B cell (primary cell): ENCODE measurements around the gene OR1A2. TPM values are rescaled to one million over a fixed set of nuclear protein-coding genes. Genes with fewer than 3 reads are reported as not detected.
"Not testable (repeated sequence)": the region's sequence is repeated elsewhere in the genome, so short reads cannot be mapped to it uniquely, and the experiment has no call there.

ENCODE experiments used
- ATAC-seq: fragments of 200-7000 bp; cut with Tn5 transposase; one replicate; pipeline ENCODE4 v1.10.0; 2021; ENCODE audit warnings: low read depth, mild to moderate bottlenecking, moderate number of reproducible peaks, moderate library complexity
- CTCF ChIA-PET: fragments of 350-600 bp; sonication (Branson Sonifier 250); formaldehyde crosslinking; loops from one replicate; lab custom pipeline; 2021; ENCODE audit warnings: antibody characterized with exemption, inconsistent platforms; lab: Charles Lee
- POLR2A ChIA-PET: fragments of 350-600 bp; sonication (Branson Sonifier 250); formaldehyde crosslinking; loops from one replicate; lab custom pipeline; 2021; ENCODE audit warnings: antibody characterized with exemption; lab: Charles Lee
- DNase-seq: peaks from one replicate; pipeline ENCODE4 v3.0.0; 2013
- H2AFZ ChIP-seq: 2 replicates; pipeline ENCODE4 v1.6.1; 2012; ENCODE audit warnings: mild to moderate bottlenecking, low read depth, low read length; ENCODE audit not compliant: insufficient read depth, poor library complexity, severe bottlenecking
- H3K27ac ChIP-seq, 2 donors: 1 replicate in 1 of 2; 2 replicates in 1 of 2; pipeline ENCODE4 v1.5.1; 2012 to 2013; ENCODE audit warnings: low read length in 2 of 2, mild to moderate bottlenecking in 2 of 2, moderate library complexity in 1 of 2
- H3K27me3 ChIP-seq, 4 experiments: fragments of 200-600 bp in 1 of 4; sonication (generic) in 1 of 4; replicated peaks in 1 of 4; 1 replicate in 2 of 4; 2 replicates in 2 of 4; pipeline versions ENCODE4 v1.6.1 to v1.7.0; 2013 to 2016; ENCODE audit warnings: low read length in 3 of 4, mild to moderate bottlenecking in 2 of 4, mixed read lengths in 1 of 4, moderate library complexity in 1 of 4; ENCODE audit not compliant: insufficient read depth in 4 of 4, control insufficient read depth in 3 of 4; ENCODE audit errors: control extremely low read depth in 1 of 4
- H3K36me3 ChIP-seq, 2 experiments: replicated peaks in 1 of 2; 1 replicate in 1 of 2; 2 replicates in 1 of 2; pipeline versions ENCODE4 v1.6.1 to v1.7.1; 2013; ENCODE audit warnings: low read length in 1 of 2; ENCODE audit not compliant: insufficient read depth in 2 of 2, control insufficient read depth in 1 of 2; ENCODE audit errors: control extremely low read depth in 1 of 2, extremely low read depth in 1 of 2
- H3K4me1 ChIP-seq, 2 donors: fragments of 200-600 bp in 1 of 2; sonication (generic) in 1 of 2; 1 replicate in 1 of 2; 2 replicates in 1 of 2; pipeline versions ENCODE4 v1.5.1 to v1.6.1; 2013 to 2017; ENCODE audit warnings: low read length in 2 of 2; ENCODE audit not compliant: control insufficient read depth in 2 of 2, insufficient read depth in 2 of 2
- H3K4me2 ChIP-seq: replicated peaks from 2 replicates; pipeline ENCODE3; 2012; ENCODE audit warnings: mild to moderate bottlenecking, low read depth, low read length; ENCODE audit not compliant: poor library complexity, severe bottlenecking
- H3K4me3 ChIP-seq, 5 experiments: fragments of 200-600 bp in 1 of 5; sonication (generic) in 1 of 5; 1 replicate in 3 of 5; 2 replicates in 2 of 5; pipeline versions ENCODE4 v1.5.1 to v1.7.0; 2011 to 2016; ENCODE audit warnings: low read length in 4 of 5, mild to moderate bottlenecking in 4 of 5, low read depth in 2 of 5, control low read depth in 1 of 5, moderate library complexity in 1 of 5; ENCODE audit not compliant: insufficient read depth in 1 of 5; ENCODE audit errors: control extremely low read depth in 1 of 5, extremely low read depth in 1 of 5
- H3K79me2 ChIP-seq: fragments of 200-600 bp; sonication (generic); one replicate; pipeline ENCODE4 v1.6.0; 2016; ENCODE audit warnings: low read length; ENCODE audit not compliant: control insufficient read depth, insufficient read depth
- H3K9ac ChIP-seq: fragments of 200-600 bp; sonication (generic); 2 replicates; pipeline ENCODE4 v1.6.1; 2017; ENCODE audit warnings: mild to moderate bottlenecking, low read length, moderate library complexity
- H3K9me3 ChIP-seq, 3 donors: one replicate each; pipeline versions ENCODE4 v1.6.1 to v1.7.1; 2013; ENCODE audit warnings: low read length in 2 of 3; ENCODE audit not compliant: control insufficient read depth in 2 of 3, insufficient read depth in 1 of 3; ENCODE audit errors: control extremely low read depth in 1 of 3
- H4K20me1 ChIP-seq: 2 replicates; pipeline ENCODE4 v1.6.0; 2012; ENCODE audit warnings: mild to moderate bottlenecking, low read length; ENCODE audit not compliant: insufficient read depth, control insufficient read depth, poor library complexity, severe bottlenecking
- H3K27ac Mint-ChIP-seq: one replicate; pipeline ENCODE4 v1.8.0; 2021; ENCODE audit warnings: mixed read lengths
- H3K27me3 Mint-ChIP-seq: one replicate; pipeline ENCODE4 v1.8.0; 2021; ENCODE audit warnings: mixed read lengths
- H3K4me1 Mint-ChIP-seq: one replicate; pipeline ENCODE4 v1.8.0; 2021; ENCODE audit warnings: mixed read lengths
- H3K4me3 Mint-ChIP-seq: one replicate; pipeline ENCODE4 v1.8.0; 2021; ENCODE audit warnings: mixed read lengths
- H3K9me3 Mint-ChIP-seq: one replicate; pipeline ENCODE4 v1.8.0; 2022; ENCODE audit warnings: mixed read lengths; ENCODE audit not compliant: insufficient read depth
- EZH2 ChIP-seq: IDR thresholded peaks from 2 replicates; pipeline ENCODE4 v1.6.1; 2012; ENCODE audit warnings: borderline replicate concordance, low read depth, mild to moderate bottlenecking, moderate library complexity, low read length; ENCODE audit not compliant: insufficient read depth, poor library complexity, severe bottlenecking
- WGBS: methylation state at CpG from one replicate; pipeline ENCODE4 v1.1.5; 2013; ENCODE audit warnings: missing lambda C conversion rate; ENCODE audit not compliant: insufficient coverage; 5-methylcytosine and 5-hydroxymethylcytosine counted together
- intact Hi-C: fragments of 100-400 bp; cut with micrococcal nuclease; formaldehyde crosslinking; loops from one replicate; pipeline ENCODE4 v1.10.0; 2022
- polyA plus RNA-seq: library from polyadenylated mRNA; depleted of rRNA; stranded (reverse); fragments of >200 nt; gene quantifications from 2 replicates; pipeline ENCODE4 v1.2.3, GENCODE V29; 2012
- total RNA-seq, 2 donors: library from RNA; stranded (reverse); fragments of 120-200 nt in 1 of 2; gene quantifications; 1 replicate in 1 of 2; 2 replicates in 1 of 2; pipeline versions ENCODE4 v1.2.3 to v1.2.4, GENCODE V29; 2013 to 2022
- TF ChIP-seq, protein P1 (sequence below): fragments of 200-600 bp; IDR thresholded peaks from one replicate; pipeline ENCODE4 v1.8.0; 2022; ENCODE audit warnings: antibody characterized with exemption, mild to moderate bottlenecking

The OR1A2 gene
- total and polyA plus RNA-seq, 2 donors (not counting 1 experiment from before 2014, with no cell fraction given): not detected

DNA sequence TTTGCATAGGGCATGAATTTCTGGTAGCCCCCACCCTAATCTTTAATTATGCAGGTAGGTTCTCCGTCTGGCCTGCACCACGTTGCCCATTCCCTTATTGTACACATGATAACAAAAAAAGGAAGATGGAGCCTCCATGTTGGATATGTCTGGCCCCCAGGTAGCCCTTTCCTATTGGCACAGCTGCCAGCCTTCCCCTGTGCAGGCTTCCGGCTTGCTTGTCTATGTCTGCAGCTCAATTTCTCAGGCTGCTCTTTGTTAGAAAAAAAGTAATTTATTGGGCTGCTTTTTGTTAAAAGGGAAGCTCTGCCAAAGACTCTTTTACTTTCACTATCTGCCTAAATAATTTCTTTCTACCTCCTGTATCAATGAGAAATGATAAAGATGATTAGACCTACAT lies 15.7 kb downstream of the OR1A2 start:
- no peak overlapping the region for H2AFZ ChIP-seq
- ATAC-seq (no peak), DNase-seq (no peak)
- H3K27ac ChIP-seq: no peak overlapping the region
- H3K4me2 ChIP-seq: no peak overlapping the region
- Mint-ChIP-seq H3K9me3 (peaks cover 3% of the 10 kb centered on the region), H3K27me3 (peaks cover 16% of the 10 kb centered on the region), H3K4me1 (no peaks in the 10 kb centered on the region), H3K27ac (no peak overlapping the region), H3K4me3 (no peak overlapping the region)
- H3K36me3 ChIP-seq: no peaks in the 10 kb centered on the region
- H3K4me3 ChIP-seq: no peak overlapping the region
- no peaks in the 10 kb centered on the region for H3K4me1 ChIP-seq
- ChIA-PET CTCF (no interaction called here), POLR2A (no interaction called here)
- WGBS: 33% methylated on average over 1 of the region's 3 CpGs
- H4K20me1 ChIP-seq: no peaks in the 10 kb centered on the region
- H3K9me3 ChIP-seq: no peaks in the 10 kb centered on the region
- no peak for TF ChIP-seq EZH2
- TF ChIP-seq, protein P1, sequence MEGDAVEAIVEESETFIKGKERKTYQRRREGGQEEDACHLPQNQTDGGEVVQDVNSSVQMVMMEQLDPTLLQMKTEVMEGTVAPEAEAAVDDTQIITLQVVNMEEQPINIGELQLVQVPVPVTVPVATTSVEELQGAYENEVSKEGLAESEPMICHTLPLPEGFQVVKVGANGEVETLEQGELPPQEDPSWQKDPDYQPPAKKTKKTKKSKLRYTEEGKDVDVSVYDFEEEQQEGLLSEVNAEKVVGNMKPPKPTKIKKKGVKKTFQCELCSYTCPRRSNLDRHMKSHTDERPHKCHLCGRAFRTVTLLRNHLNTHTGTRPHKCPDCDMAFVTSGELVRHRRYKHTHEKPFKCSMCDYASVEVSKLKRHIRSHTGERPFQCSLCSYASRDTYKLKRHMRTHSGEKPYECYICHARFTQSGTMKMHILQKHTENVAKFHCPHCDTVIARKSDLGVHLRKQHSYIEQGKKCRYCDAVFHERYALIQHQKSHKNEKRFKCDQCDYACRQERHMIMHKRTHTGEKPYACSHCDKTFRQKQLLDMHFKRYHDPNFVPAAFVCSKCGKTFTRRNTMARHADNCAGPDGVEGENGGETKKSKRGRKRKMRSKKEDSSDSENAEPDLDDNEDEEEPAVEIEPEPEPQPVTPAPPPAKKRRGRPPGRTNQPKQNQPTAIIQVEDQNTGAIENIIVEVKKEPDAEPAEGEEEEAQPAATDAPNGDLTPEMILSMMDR: no peak
- H3K9ac ChIP-seq: no peak overlapping the region
- no peaks in the 10 kb centered on the region for H3K79me2 ChIP-seq
- H3K27me3 ChIP-seq: peaks cover 0 to 4% (median 0%) of the 10 kb centered on the region in 4 experiments
- intact Hi-C loops: no loop called here

DNA sequence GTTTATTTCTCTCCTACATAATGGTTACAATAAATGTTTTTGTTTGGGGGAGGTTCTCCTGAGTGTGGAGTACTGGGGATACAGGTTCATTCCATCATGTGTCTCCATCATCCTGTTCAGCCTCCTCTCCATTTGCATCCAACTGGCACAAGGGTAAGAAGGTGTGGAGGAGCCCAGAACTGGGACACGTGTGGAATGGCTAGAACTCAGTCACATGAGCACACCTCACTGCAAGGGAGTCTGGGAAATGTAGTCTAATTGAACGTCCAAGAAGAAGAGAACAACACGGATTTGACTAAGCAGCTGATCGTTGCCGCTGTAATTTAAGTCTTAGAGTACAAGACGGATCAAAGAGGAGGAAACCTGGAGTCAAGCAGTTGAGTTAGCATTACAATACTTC lies 16.3 kb downstream of the OR1A2 start:
- no peaks in the 10 kb centered on the region for H3K4me1 Mint-ChIP-seq
- Histone ChIP-seq H3K27ac (no peak overlapping the region), H3K4me3 (no peak overlapping the region), H3K4me1 (no peaks in the 10 kb centered on the region), H3K9me3 (no peaks in the 10 kb centered on the region), H3K79me2 (no peaks in the 10 kb centered on the region), H3K4me2 (no peak overlapping the region), H3K36me3 (no peaks in the 10 kb centered on the region), H2AFZ (no peak overlapping the region), H3K9ac (no peak overlapping the region), H3K27me3 (peaks cover 0 to 4% (median 0%) of the 10 kb centered on the region in 4 experiments), H4K20me1 (no peaks in the 10 kb centered on the region)
- TF ChIP-seq, protein P1: no peak
- TF ChIP-seq EZH2: no peak
- WGBS: 81% methylated on average over 6 of the region's 6 CpGs
- POLR2A ChIA-PET: no interaction called here
- peaks cover 3% of the 10 kb centered on the region for H3K9me3 Mint-ChIP-seq
- H3K27ac Mint-ChIP-seq: no peak overlapping the region
- DNase-seq: no peak
- peaks cover 16% of the 10 kb centered on the region for H3K27me3 Mint-ChIP-seq
- CTCF ChIA-PET: no interaction called here
- no peak for ATAC-seq
- H3K4me3 Mint-ChIP-seq: no peak overlapping the region
- intact Hi-C loops: no loop called here

DNA sequence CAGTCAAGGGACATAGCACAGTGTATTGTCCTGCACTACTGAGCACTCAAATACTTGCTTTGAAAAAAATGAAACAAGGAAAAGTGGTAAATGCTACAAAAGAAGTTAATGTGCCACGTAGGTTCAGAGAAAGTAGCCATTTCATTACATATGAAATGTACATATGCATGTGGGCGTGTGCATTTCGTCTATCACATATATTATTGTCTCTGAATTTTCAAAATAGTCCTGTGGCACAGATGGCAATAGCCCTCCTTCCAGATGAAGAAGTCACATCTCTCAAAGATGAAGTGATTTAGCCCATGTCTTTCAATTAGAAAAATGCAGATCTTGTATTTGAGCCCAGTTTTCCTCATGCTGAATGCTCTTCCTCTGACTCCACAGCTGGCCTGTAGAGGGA lies 22.7 kb downstream of the OR1A2 start:
- H3K4me1 ChIP-seq: peaks cover 6 to 15% of the 10 kb centered on the region in 2 donors
- H2AFZ ChIP-seq, H3K27me3 ChIP-seq, H3K4me3 ChIP-seq, intact Hi-C loops, CTCF ChIA-PET, H3K27me3 Mint-ChIP-seq, DNase-seq, H3K9me3 ChIP-seq, H3K9me3 Mint-ChIP-seq, H4K20me1 ChIP-seq, H3K4me2 ChIP-seq, H3K4me3 Mint-ChIP-seq, H3K36me3 ChIP-seq, H3K9ac ChIP-seq, H3K79me2 ChIP-seq, ATAC-seq, POLR2A ChIA-PET, H3K27ac ChIP-seq, H3K27ac Mint-ChIP-seq: not testable (repeated sequence)
- peaks cover 19% of the 10 kb centered on the region for H3K4me1 Mint-ChIP-seq
- WGBS: no CpG with 5 or more reads among the region's 3 CpGs
